Prostate gland (tissue), 2 donors: ENCODE data around the gene RPL13. TPM values are rescaled to one million over a fixed set of nuclear protein-coding genes. Genes with fewer than 3 reads are reported as not detected.
"Not testable (repeated sequence)": the region's sequence is repeated elsewhere in the genome, so short reads cannot be mapped to it uniquely, and the experiment has no call there.

Experiments
- DNase-seq: peaks from one replicate; pipeline ENCODE4 v3.0.0-alpha.2; 2019; ENCODE audit warnings: low spot score
- H3K27ac ChIP-seq, 2 donors: fragments of 200-600 bp; sonication (generic); 2 replicates each; pipeline ENCODE4 v1.5.1; 2017 to 2019
- H3K27me3 ChIP-seq: fragments of 200-600 bp; sonication (generic); replicated peaks from 2 replicates; pipeline ENCODE4 v1.5.1; 2019; ENCODE audit not compliant: insufficient read depth
- H3K36me3 ChIP-seq, 2 donors: fragments of 200-600 bp; sonication (generic); 1 replicate in 1 of 2; 2 replicates in 1 of 2; pipeline versions ENCODE4 v1.5.1 to v1.8.1; 2017 to 2019
- H3K4me1 ChIP-seq: fragments of 200-600 bp; sonication (generic); replicated peaks from 2 replicates; pipeline ENCODE4 v1.5.1; 2019
- H3K4me3 ChIP-seq, 2 donors: fragments of 200-600 bp; sonication (generic); 2 replicates each; pipeline ENCODE4 v1.5.1; 2017 to 2019
- H3K9me3 ChIP-seq: fragments of 200-600 bp; sonication (generic); 2 replicates; pipeline ENCODE4 v1.5.1; 2017
- POLR2A ChIP-seq: fragments of 450-650 bp; IDR thresholded peaks from one replicate; pipeline ENCODE4 v1.6.1; 2016; ENCODE audit warnings: antibody characterized with exemption, mild to moderate bottlenecking
- POLR2AphosphoS5 ChIP-seq: sonication (generic); formaldehyde crosslinking; IDR thresholded peaks from one replicate; pipeline ENCODE4 v1.6.1; 2017; ENCODE audit warnings: antibody characterized with exemption
- WGBS: methylation state at CpG from one replicate; pipeline ENCODE4 v1.1.5; 2018; 5-methylcytosine and 5-hydroxymethylcytosine counted together
- intact Hi-C: fragments of 100-400 bp; cut with DNase I; formaldehyde crosslinking; loops from one replicate; pipeline ENCODE4 v1.14.2; 2022
- total RNA-seq, 2 donors: library from RNA; depleted of rRNA; stranded (reverse); fragments of >200 nt; gene quantifications; one replicate each; pipeline ENCODE4 v1.1.0, GENCODE V29; 2016
- TF ChIP-seq, protein P1 (sequence below), 4 experiments: fragments of 200-600 bp in 2 of 4; fragments of 450-650 bp in 2 of 4; sonication (generic) in 2 of 4; IDR thresholded peaks; 1 replicate in 3 of 4; 2 replicates in 1 of 4; pipeline ENCODE4 v1.5.1; 2016 to 2019; ENCODE audit warnings: antibody characterized with exemption in 4 of 4, mild to moderate bottlenecking in 2 of 4, moderate library complexity in 2 of 4

Gene RPL13
- total RNA-seq, 2 donors from 2014 or later, result 6,889 to 11,644 TPM

DNA sequence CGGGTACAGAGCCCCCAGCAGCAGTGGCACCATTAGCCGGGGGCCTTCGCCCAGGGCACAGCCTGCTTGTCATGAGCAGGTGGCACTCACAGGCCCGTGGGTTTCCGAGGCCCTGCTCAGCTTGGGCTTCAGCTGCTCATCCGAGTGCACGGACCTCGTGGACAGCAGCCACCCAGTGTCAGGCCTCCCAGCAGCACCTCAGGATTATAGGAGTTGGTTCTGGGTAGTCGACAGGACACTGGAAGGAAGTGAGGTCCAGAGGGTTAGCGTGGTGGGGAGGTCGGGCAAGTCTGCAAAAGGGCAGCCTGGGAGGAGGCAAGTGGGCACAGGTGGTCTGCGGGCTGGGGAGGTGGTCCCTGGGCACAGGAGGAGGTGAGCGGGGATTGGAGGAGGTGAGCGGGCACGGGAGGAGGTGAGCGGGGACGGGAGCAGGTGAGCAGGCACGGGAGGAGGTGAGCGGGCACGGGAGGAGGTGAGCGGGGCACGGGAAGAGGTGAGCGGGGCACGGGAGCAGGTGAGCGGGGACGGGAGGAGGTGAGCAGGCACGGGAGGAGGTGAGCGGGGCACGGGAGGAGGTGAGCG, 10.0 kb downstream of the RPL13 start:
- no peak for DNase-seq
- TF ChIP-seq POLR2A, result no peak
- TF ChIP-seq, protein P1, sequence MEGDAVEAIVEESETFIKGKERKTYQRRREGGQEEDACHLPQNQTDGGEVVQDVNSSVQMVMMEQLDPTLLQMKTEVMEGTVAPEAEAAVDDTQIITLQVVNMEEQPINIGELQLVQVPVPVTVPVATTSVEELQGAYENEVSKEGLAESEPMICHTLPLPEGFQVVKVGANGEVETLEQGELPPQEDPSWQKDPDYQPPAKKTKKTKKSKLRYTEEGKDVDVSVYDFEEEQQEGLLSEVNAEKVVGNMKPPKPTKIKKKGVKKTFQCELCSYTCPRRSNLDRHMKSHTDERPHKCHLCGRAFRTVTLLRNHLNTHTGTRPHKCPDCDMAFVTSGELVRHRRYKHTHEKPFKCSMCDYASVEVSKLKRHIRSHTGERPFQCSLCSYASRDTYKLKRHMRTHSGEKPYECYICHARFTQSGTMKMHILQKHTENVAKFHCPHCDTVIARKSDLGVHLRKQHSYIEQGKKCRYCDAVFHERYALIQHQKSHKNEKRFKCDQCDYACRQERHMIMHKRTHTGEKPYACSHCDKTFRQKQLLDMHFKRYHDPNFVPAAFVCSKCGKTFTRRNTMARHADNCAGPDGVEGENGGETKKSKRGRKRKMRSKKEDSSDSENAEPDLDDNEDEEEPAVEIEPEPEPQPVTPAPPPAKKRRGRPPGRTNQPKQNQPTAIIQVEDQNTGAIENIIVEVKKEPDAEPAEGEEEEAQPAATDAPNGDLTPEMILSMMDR (IDR thresholded peaks at IDR 0.05), result no peak
- no peak for TF ChIP-seq POLR2AphosphoS5
- 76% methylated on average over 30 of the region's 30 CpGs for WGBS
- H3K9me3 ChIP-seq, result no peaks in the 10 kb centered on the region
- H3K4me3 ChIP-seq, result no peak overlapping the region
- peaks cover 9% of the 10 kb centered on the region for H3K27me3 ChIP-seq
- no peaks in the 10 kb centered on the region for H3K36me3 ChIP-seq
- intact Hi-C loops, result no loop called here
- H3K27ac ChIP-seq, result no peak overlapping the region
- H3K4me1 ChIP-seq, result peaks cover 6% of the 10 kb centered on the region

DNA sequence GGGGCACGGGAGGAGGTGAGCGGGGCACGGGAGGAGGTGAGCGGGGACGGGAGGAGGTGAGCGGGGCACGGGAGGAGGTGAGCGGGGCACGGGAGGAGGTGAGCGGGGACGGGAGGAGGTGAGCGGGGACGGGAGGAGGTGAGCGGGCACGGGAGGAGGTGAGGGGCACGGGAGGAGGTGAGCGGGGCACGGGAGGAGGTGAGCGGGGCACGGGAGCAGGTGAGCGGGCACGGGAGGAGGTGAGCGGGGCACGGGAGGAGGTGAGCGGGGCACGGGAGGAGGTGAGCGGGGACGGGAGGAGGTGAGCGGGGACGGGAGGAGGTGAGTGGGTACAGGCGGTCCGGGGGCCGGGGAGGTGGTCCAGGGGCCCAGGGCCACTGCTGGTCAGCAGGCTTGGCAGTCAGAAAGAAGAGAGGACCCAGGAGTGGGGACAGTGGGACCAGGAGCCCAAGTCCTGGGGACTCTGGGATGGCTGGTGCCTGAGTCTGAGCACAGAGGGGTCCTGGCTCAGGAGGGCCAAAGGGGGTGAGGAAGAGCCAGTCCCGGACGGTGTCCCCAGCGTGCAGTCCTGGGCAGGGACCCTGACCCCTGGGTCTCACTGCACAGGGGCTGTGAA, 10.6 kb downstream of the RPL13 start:
- H3K4me1 ChIP-seq, DNase-seq, intact Hi-C loops, H3K27ac ChIP-seq, H3K9me3 ChIP-seq, H3K4me3 ChIP-seq, H3K36me3 ChIP-seq: not testable (repeated sequence)
- 67% methylated on average over 32 of the region's 36 CpGs for WGBS
- H3K27me3 ChIP-seq, result peaks cover 12% of the 10 kb centered on the region

DNA sequence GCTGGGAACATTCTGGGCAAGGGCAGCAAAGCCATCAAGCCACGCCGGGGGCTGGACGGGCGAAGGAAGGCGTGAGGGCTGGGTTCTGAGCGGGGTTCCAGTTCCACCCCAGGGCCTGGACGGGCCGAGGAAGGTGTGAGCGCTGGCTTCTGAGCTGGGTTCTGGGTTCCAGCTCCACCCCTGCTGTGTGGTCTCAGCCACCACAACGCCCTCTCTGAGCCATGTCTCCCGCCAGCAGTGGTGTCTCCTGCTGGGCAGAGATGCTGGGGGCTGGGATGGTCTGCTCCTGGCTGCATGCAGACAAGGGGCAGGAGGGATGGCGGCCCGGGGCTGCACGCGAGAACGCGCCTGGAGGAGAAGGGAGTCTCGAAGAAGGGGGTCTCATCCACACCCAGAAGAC, 11.2 kb downstream of the RPL13 start:
- Histone ChIP-seq H3K4me3 (no peak overlapping the region), H3K36me3 (no peaks in the 10 kb centered on the region), H3K9me3 (no peaks in the 10 kb centered on the region), H3K4me1 (peaks cover 6% of the 10 kb centered on the region), H3K27me3 (peaks cover 13% of the 10 kb centered on the region), H3K27ac (no peak overlapping the region)
- DNase-seq, result no peak
- WGBS, result 83% methylated on average over 18 of the region's 18 CpGs
- intact Hi-C loops, result no loop called here
- no peak for TF ChIP-seq POLR2A
- TF ChIP-seq POLR2AphosphoS5, result no peak
- TF ChIP-seq, protein P1 (IDR thresholded peaks at IDR 0.05), result no peak

DNA sequence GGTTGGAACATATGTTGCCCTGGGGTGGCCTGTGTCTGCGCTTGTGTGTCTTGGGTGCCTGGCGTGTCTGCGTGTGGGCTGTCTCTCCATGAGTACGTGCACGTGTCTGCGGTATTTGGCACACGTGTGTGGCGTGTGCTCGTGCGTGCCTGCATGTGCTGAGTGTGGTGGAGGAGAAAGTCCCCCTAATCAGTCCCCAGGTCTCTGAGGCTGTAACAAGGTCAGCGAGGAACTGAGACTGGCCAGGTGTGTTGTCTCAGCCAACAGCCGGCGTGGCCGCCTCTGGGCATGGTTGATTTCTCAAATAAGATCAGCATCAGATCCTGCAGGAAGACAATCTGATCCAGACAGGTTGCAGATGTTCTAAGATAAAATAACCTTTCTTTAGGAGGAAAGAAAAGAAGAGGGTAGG, 11.6 kb downstream of the RPL13 start:
- intact Hi-C loops, result no loop called here
- WGBS, result 42% methylated on average over 14 of the region's 14 CpGs
- H3K36me3 ChIP-seq, result no peaks in the 10 kb centered on the region
- H3K27me3 ChIP-seq, result peaks cover 13% of the 10 kb centered on the region
- H3K4me1 ChIP-seq, result peaks cover 6% of the 10 kb centered on the region
- no peak overlapping the region for H3K4me3 ChIP-seq
- TF ChIP-seq, protein P1 (IDR thresholded peaks at IDR 0.05), result no peak
- no peak for TF ChIP-seq POLR2A
- TF ChIP-seq POLR2AphosphoS5, result no peak
- no peak for DNase-seq
- no peaks in the 10 kb centered on the region for H3K9me3 ChIP-seq
- H3K27ac ChIP-seq, result no peak overlapping the region

DNA sequence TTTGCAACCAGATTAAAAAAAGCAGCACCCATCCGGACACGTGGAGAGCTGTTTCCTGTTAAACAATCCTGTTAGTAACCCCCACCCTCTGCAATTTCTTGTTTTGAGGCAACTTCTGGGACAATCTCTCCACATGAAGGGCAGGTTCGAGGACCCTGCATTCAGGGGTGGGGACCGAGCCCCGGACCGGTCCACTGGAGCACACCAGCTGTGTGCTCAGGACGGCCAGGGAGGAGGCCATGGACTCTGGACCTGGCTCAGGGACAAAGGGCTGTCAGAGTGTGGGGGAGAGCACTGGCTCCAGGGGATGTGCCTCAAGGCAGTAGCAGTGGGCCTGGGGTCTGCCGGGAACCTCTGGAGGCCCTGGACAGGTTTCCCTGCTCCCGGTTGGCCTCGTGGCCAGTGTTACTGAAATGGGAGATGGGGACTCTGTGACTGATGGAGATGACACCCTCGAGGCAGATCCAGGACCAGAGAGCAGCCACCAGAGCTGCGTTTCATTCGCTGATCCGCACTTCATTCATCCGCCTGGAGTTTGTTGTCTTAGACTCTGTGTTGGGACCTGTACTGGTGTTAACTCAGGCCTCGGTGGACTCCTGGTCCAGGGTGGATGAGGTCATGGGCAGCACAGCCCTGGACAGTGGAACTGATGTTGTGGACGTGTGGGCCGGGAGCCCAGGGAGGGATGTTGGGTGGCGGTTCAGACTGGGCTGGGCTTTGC, 12.2 kb downstream of the RPL13 start:
- H3K4me1 ChIP-seq, result peaks cover 6% of the 10 kb centered on the region
- H3K9me3 ChIP-seq, result no peaks in the 10 kb centered on the region
- H3K36me3 ChIP-seq, result no peaks in the 10 kb centered on the region
- H3K27ac ChIP-seq, result no peak overlapping the region
- H3K4me3 ChIP-seq, result no peak overlapping the region
- no peak for DNase-seq
- intact Hi-C loops, result no loop called here
- WGBS, result 69% methylated on average over 19 of the region's 19 CpGs
- TF ChIP-seq POLR2AphosphoS5 (no peak), POLR2A (no peak)
- TF ChIP-seq, protein P1 (IDR thresholded peaks at IDR 0.05), result no peak
- peaks cover 13% of the 10 kb centered on the region for H3K27me3 ChIP-seq
